HG03025 (cell line): ENCODE results near the gene NFS1.
A peak's percentile ranks its signal among the peaks of the same experiment; 100 is the strongest.
"Not testable (repeated sequence)": the region's sequence is repeated elsewhere in the genome, so short reads cannot be mapped to it uniquely, and the experiment has no call there.

Experiments used
- ATAC-seq: cut with Tn5 transposase; IDR thresholded peaks from one replicate; pipeline ENCODE4 v1.9.1; 2021; ENCODE audit warnings: mild to moderate bottlenecking, moderate library complexity; ENCODE audit not compliant: unreplicated experiment, low FRiP score

The NFS1 gene

GRCh38 chr20:35710884-35711587 lies 11.9 kb upstream of the NFS1 start:
- no peak for ATAC-seq

GRCh38 chr20:35710039-35710438 lies 10.9 kb upstream of the NFS1 start:
- ATAC-seq, result no peak

- ATAC-seq, result no peak
Measured at GRCh38 chr20:35709259-35709658, 10.1 kb upstream of the NFS1 start.

DNA sequence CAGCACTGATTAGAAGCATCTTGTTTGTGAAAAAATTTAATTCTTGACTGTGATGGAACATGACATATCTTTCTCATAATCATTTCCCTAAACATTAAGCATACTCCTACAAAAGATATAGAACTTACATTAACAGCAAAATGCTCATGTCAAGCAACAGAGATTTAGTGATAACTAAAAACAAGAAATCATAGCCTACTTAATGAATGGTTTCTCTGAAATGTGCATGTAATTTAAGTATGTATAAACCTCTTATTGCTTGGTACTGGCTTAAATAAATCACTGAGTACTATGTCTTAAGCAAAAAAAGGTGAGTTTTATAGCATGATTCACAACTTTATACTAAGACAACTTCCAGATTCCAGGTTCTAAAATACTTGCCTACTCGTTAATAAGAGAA lies 9.3 kb upstream of the NFS1 start:
- ATAC-seq, result no peak

DNA sequence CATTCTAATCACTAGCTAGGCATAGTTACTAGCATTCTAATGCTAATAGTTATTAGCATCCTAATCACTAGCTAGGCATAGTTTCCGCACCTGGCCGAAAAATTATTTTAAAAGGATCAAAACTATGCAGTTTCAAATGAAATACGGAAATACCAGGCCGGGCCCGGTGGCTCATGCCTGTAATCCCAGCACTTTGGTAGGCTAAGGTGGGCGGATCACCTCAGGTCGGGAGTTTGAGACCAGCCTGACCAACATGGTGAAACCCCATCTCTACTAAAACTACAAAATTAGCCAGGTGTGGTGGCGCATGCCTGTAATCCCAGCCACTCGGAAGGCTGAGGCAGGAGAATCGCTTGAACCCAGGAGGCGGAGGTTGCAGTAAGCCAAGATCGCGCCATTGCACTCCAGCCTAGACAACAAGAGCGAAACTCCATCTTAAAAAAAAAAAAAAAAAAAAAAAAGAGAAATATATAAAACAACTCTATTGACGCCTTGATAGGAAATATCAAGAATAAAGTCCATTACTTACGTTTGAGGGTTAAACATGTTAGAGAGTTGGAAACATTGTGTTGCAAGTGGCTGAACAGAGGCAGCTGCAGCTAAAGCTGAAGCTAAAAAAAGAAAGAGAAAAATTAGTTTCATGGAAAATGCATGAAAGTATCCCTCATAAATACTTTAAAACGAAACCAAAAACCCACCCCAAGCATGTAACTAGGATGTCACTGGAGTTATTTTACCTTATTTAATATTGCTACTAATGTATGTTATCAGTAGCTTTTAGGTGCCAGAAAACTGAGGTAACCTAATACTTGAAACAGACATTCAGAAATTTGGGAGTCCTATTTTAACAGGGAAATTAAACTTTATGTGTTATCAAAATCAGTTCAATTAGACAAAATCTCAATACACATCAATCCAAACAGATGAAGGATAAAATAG lies 7.7 kb upstream of the NFS1 start:
- ATAC-seq, result not testable (repeated sequence)

GRCh38 chr20:35705894-35706293 lies 6.7 kb upstream of the NFS1 start:
- not testable (repeated sequence) for ATAC-seq

GRCh38 chr20:35704514-35705261 lies 5.5 kb upstream of the NFS1 start:
- ATAC-seq, result no peak

GRCh38 chr20:35702824-35703695 lies 3.9 kb upstream of the NFS1 start:
- no peak for ATAC-seq

DNA sequence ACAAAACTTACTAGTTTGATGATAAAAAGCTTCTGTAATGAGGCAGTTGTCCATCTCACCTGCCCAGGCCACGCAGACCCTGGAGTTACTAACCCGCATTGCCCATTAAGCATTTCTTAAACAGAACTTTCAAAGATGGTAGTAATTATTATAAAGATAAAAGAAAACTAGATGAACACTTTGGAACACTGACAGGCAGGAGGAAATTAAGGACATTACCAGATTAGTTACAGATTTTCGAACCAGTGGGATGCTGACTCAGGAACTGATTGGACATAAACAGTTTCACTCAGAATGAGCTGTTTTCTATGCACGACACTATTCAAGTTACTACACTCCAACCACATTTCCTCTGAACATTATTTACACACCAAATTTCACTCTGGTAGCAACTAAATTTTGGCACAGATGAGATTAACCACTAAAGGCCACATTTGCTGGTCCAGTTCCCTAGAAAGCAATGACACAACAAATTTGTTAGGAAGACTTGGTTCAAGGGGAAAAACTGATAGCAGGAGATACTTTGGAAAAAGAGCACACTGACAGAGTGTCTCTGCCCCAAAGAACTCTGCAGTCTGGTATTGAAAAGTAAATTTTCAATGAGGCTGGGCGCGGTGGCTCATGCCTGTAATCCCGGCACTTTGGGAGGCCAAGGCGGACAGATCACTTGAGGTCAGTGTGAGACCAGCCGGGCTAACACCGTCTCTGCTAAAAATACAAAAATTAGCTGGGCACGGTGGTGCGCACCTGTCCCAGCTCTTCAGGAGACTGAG lies 3.1 kb upstream of the NFS1 start:
- ATAC-seq, result no peak

GRCh38 chr20:35700625-35701148 lies 1.5 kb upstream of the NFS1 start:
- ATAC-seq, result no peak

DNA sequence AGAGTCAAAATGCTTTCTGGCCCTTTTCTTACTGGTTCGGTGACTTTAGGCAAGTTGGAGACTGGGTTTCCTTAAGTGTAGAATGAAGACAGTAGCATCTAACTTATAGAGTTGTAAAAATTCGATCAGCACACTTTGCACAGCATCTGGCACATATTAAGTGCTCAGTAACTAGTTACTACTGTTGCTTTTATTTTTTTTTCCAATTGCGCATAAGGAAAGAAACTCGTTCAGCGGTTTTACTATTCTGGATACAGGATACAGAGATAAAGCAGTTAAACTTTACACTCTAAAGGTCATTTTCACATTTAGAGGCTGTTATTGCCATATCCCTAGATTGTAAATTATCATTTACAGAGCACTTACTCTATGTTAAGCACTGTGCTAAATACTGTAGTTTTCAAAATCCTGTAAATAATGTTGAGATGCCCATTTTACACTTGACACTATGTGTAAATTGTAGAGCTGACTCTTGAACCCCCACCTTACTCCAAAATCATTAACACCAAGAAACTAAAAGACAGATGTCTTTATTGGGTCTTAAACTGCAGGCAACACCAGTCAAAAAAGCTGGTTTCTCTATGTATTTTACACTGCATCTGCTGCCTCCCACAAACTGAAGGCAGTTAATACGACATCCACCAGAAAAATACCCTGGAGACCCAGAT lies 939 bp upstream of the NFS1 start:
- ATAC-seq, result no peak

DNA sequence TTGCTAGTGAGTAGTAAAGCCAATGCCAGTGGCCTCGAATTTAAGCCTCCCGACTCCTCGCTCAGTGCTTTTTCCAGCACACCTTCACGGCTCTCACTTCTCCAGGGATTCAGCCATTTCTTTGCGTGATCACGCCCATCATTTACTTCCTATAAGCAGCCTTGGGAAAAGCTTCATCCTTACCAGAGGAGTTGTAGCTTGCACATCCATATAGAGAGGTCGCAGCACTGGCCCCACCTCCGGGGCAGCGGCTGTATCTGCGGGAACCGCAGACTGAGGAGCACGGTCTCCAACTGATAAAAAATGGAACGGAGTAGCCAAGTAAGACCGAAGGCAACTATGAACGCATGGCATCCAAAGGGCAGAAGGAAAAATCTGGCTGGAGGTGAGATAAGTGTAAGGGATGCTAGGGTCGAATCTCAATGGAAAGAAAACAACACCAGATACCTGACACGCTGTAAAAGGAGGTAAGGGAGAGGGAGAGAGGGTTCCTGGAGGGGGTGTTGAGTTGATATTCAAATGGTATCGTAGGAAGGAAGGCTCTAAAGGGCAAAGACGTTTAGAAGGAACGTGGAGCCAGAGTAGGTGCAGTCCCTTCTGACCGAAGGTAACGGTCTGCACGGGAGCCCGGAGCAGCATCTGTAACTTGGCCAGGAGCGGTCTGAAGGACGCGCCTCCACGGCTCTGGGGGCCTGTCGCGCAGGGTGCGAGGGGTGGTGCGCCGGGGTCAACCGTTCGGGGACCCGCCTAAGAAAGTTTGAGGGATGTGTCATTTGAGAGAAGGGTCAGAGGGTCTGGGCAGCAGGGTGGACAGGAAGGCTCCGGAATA lies 640 bp downstream of the NFS1 start:
- ATAC-seq, result peak; percentile 23

DNA sequence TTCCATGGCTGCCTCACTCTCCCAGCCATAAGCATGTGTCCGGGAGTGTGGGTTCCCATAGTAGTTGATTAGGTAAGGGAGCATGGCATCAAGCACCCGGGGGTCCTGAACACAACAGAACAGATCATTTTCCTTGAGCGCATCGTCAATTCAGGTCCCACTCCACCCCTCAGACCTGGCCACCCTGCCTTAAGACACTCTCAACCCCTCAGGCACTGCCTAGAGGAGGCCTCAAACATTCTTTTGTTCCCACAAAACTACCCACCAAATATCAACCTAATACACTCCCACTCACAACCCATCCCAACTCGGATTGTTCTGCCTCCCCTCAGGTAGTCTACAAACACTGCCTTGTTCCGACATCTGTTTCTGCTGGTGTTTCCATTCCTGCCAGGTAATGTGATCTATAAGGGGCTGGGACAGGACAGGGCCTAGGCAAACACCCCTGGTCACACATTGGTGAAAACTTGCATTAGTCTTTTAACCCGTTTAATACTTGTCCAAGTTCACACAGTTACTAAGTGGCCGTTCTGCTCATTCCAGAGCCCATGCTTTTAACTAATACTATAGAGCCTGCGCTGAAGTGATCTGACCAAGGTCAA lies 1.4 kb downstream of the NFS1 start:
- ATAC-seq, result no peak

GRCh38 chr20:35695978-35696377 lies 3.2 kb downstream of the NFS1 start:
- no peak for ATAC-seq

- no peak for ATAC-seq
Measured at GRCh38 chr20:35695245-35695749, 3.9 kb downstream of the NFS1 start.

DNA sequence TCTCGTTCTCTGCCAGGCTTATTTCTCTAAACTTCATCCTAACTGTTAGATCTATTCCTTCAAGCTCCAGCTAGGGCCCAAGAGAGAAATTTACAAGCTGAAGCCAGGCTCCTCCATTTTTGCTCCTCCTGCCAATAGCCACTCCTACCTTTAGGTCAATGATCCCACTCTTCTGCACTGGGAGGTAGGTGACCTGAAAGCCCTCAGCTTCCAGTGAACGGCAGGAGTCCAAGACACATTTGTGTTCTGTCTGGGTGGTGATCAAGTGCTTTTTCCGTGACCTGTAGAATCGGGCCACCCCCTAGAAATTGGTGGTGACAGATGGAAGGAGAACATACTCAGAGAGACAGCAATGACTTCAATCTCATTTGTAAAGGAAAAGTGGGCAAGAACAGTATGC lies 8.9 kb downstream of the NFS1 start:
- no peak for ATAC-seq

DNA sequence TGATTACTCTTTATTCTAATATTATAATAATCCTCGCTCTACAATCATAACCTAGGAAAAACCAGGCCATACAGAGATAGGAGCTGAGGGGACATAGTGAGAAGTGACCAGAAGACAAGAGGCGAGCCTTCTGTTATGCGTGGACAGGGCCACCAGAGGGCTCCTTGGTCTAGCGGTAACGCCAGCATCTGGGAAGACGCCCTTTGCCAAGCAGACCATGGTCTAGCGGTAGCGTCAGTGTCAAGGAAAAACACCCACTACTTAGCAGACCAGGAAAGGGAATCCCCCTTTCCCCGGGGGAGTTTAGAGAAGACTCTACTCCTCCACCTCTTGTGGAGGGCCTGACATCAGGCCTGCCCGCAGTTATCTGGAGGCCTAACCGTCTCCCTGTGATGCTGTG lies 12.3 kb downstream of the NFS1 start:
- ATAC-seq, result not testable (repeated sequence)
